Left hindlimb (tissue), 1 donor: Measurements from ENCODE around the gene RTL10.

Experiments
- DNase-seq: peaks from one replicate; pipeline ENCODE4 v3.0.0-alpha.2; 2018

The RTL10 gene

GRCh38 chr22:19875531-19876313 is 21.0 kb upstream of the RTL10 start:
- DNase-seq: peak; percentile 31

GRCh38 chr22:19875061-19875530 is 20.4 kb upstream of the RTL10 start:
- DNase-seq: no peak

GRCh38 chr22:19874307-19875060 is 19.8 kb upstream of the RTL10 start:
- peak; percentile 59 for DNase-seq

GRCh38 chr22:19873960-19874306 is 19.3 kb upstream of the RTL10 start:
- no peak for DNase-seq

GRCh38 chr22:19873138-19873959 is 18.7 kb upstream of the RTL10 start:
- peak; percentile 28 for DNase-seq

- DNase-seq: peak; percentile 24
These were observed 18.1 kb upstream of the RTL10 start for GRCh38 chr22:19872779-19873137.

GRCh38 chr22:19871845-19872778 is 17.4 kb upstream of the RTL10 start:
- peak; percentile 24 for DNase-seq

- peak; percentile 25 for DNase-seq
These were observed 16.6 kb upstream of the RTL10 start for GRCh38 chr22:19871023-19871844.

GRCh38 chr22:19870153-19871022 is 15.7 kb upstream of the RTL10 start:
- DNase-seq: peak; percentile 28

GRCh38 chr22:19869497-19870152 is 15.0 kb upstream of the RTL10 start:
- DNase-seq: peak; percentile 30

- peak; percentile 45 for DNase-seq
These were observed 14.2 kb upstream of the RTL10 start for GRCh38 chr22:19868773-19869471.

GRCh38 chr22:19868333-19868732 is 13.7 kb upstream of the RTL10 start:
- DNase-seq: no peak

GRCh38 chr22:19867617-19868016 is 12.9 kb upstream of the RTL10 start:
- DNase-seq: no peak

- no peak for DNase-seq
These were observed 12.0 kb upstream of the RTL10 start for GRCh38 chr22:19866665-19867009.

- no peak for DNase-seq
These were observed 10.6 kb upstream of the RTL10 start for GRCh38 chr22:19865141-19865829.

- DNase-seq: no peak
These were observed 9.9 kb upstream of the RTL10 start for GRCh38 chr22:19864538-19865106.

GRCh38 chr22:19863571-19863970 is 8.9 kb upstream of the RTL10 start:
- DNase-seq: no peak

- no peak for DNase-seq
These were observed 8.1 kb upstream of the RTL10 start for GRCh38 chr22:19862619-19863246.
